HepG2 (cell line): Measurements from ENCODE around the gene MAN1C1. TPM values are rescaled to one million over a fixed set of nuclear protein-coding genes. Genes with fewer than 3 reads are reported as not detected.

Experiments
- CENPX ChIP-seq: sonication (generic); formaldehyde crosslinking; IDR thresholded peaks from 2 replicates; pipeline ENCODE4 v1.9.0; 2021; ENCODE audit warnings: mild to moderate bottlenecking, missing genetic modification reagents, moderate library complexity
- CHD2 ChIP-seq: IDR thresholded peaks from 2 replicates; pipeline ENCODE4 v1.6.1; 2011; ENCODE audit warnings: low read depth, low read length, improper control_type of control experiment
- DNMT1 ChIP-seq: sonication (generic); formaldehyde crosslinking; IDR thresholded peaks from 2 replicates; pipeline ENCODE4 v1.5.1; 2020; ENCODE audit warnings: mild to moderate bottlenecking, missing genetic modification reagents
- ETV5 ChIP-seq: IDR thresholded peaks from 2 replicates; pipeline ENCODE4 v1.6.1; 2018; ENCODE audit warnings: missing biosample characterization, missing genetic modification reagents, inconsistent platforms, borderline replicate concordance
- FOSL2 ChIP-seq: sonication (generic); formaldehyde crosslinking; IDR thresholded peaks from 2 replicates; pipeline ENCODE4 v1.4.0; 2020; ENCODE audit warnings: missing genetic modification reagents
- PRMT3 ChIP-seq: sonication (generic); formaldehyde crosslinking; IDR thresholded peaks from 2 replicates; pipeline ENCODE4 v1.8.1; 2022; ENCODE audit warnings: low read depth, mild to moderate bottlenecking, moderate library complexity, missing genetic modification reagents, borderline replicate concordance
- RBAK ChIP-seq: sonication (generic); formaldehyde crosslinking; IDR thresholded peaks from 2 replicates; pipeline ENCODE4 v1.5.1; 2020; ENCODE audit warnings: mild to moderate bottlenecking, missing genetic modification reagents
- RCOR2 ChIP-seq: IDR thresholded peaks from 2 replicates; pipeline ENCODE4 v1.6.1; 2016; ENCODE audit warnings: missing biosample characterization, missing genetic modification reagents
- TCF12 ChIP-seq, 2 experiments: fragments of 450-650 bp in 1 of 2; sonication (generic) in 1 of 2; formaldehyde crosslinking in 1 of 2; IDR thresholded peaks; 2 replicates each; pipeline versions ENCODE4 v1.6.1 to v1.8.0; 2017 to 2022; ENCODE audit warnings: antibody characterized with exemption in 1 of 2, mild to moderate bottlenecking in 1 of 2, missing genetic modification reagents in 1 of 2, moderate library complexity in 1 of 2
- ZFP1 ChIP-seq: IDR thresholded peaks from 2 replicates; pipeline ENCODE4 v1.6.1; 2016
- ZNF235 ChIP-seq: sonication (generic); formaldehyde crosslinking; IDR thresholded peaks from 2 replicates; pipeline ENCODE4 v1.8.1; 2023; ENCODE audit warnings: mild to moderate bottlenecking, missing genetic modification reagents, borderline replicate concordance
- ZNF841 ChIP-seq: sonication (generic); formaldehyde crosslinking; IDR thresholded peaks from 2 replicates; pipeline ENCODE4 v1.8.1; 2023; ENCODE audit warnings: missing genetic modification reagents, borderline replicate concordance
- ZSCAN30 ChIP-seq: sonication (generic); formaldehyde crosslinking; IDR thresholded peaks from 2 replicates; pipeline ENCODE4 v1.5.0; 2020; ENCODE audit warnings: mild to moderate bottlenecking, missing genetic modification reagents
- polyA plus RNA-seq, 8 experiments: library from polyadenylated mRNA; depleted of rRNA in 3 of 8; stranded (reverse) in 7 of 8; unstranded in 1 of 8; fragments of >200 nt; fragmentation: Illumina TruSeq in 4 of 8; extraction: Trizol in 4 of 8; gene quantifications; 2 replicates each; pipeline versions ENCODE4 v1.2.1 to v1.2.3, GENCODE V29; 2011 to 2016; ENCODE audit warnings: low read depth in 4 of 8, missing spikeins in 1 of 8, mixed read lengths in 1 of 8; ENCODE audit not compliant: insufficient read depth in 1 of 8
- total RNA-seq, 5 experiments: library from RNA; depleted of rRNA; stranded (reverse); fragments of >200 nt; fragmentation: Illumina TruSeq; extraction: Trizol; gene quantifications; 2 replicates each; pipeline ENCODE4 v1.2.3, GENCODE V29; 2016; ENCODE audit warnings: low read depth in 1 of 5
- TF ChIP-seq, protein P1 (sequence below): sonication (generic); formaldehyde crosslinking; IDR thresholded peaks from 2 replicates; pipeline ENCODE4 v1.9.0; 2022; ENCODE audit warnings: missing genetic modification reagents, mild to moderate bottlenecking, borderline replicate concordance
- TF ChIP-seq, protein P2 (sequence below): sonication (generic); formaldehyde crosslinking; IDR thresholded peaks from 2 replicates; pipeline ENCODE4 v1.5.0; 2020; ENCODE audit warnings: missing genetic modification reagents
- TF ChIP-seq, protein P3 (sequence below): fragments of 450-650 bp; IDR thresholded peaks from 2 replicates; pipeline ENCODE4 v1.6.1; 2017
- TF ChIP-seq, protein P4 (sequence below): sonication (generic); formaldehyde crosslinking; IDR thresholded peaks from 2 replicates; pipeline ENCODE4 v1.5.0; 2020; ENCODE audit warnings: mild to moderate bottlenecking, missing genetic modification reagents, borderline replicate concordance
- TF ChIP-seq, protein P5 (sequence below): sonication (generic); formaldehyde crosslinking; IDR thresholded peaks from 2 replicates; pipeline ENCODE4 v1.4.0; 2020; ENCODE audit warnings: missing genetic modification reagents

MAN1C1 gene
- total and polyA plus RNA-seq, 2 of the 13 experiments (the other 11 are each of a cell fraction or from before 2014, with no cell fraction given): 0.18 to 0.49 TPM

DNA sequence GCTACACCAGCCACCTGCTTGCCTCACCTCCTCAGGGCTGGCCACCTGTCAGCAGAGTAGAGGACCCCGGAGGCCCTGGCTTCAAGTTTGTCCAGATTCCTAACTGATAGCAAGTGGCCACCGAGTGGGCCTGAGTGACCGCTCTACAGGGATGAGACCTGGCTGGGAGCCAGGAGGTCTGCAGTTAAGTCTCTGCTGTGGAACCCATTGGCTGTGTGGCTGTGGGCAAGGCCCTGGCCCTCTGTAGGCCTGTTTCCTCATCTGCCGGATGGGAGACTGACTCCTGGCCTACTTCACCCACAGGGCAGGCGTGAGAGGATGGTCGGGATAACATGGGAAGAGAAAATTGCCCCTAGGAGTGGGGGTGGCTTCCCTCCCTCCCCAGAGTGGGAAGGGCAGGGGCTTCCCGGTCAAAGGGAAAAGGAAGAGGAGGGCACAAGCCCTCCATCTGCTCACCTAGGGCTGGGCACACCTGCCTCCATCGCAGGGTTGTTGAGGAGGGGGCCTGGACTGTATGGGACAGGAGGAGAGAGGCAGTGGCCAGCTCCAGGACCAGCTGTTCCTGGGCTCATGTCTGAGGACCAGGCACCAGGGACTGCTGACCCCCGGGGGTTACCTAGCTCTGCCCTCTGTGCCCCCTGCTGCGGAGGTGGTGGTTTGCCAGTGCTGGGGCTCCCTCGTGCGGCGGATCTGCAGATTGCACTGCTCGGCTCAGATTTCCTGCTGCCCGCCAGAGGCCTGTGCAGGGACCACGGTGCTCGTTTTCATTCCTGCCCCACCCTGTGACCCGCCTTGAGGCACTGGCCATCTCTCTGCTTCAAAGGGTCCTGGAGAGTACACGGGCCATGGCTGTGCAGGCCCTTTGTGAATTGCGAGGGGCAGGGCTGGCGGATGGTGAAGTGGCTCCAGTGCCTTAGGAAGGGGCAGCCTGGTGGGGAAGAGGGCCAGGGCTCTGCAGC, 194.0 kb downstream of the MAN1C1 start (continued):
- no peak for TF ChIP-seq CENPX (CRISPR knock-in tag)
- TF ChIP-seq ZFP1 (CRISPR knock-in tag): no peak
- no peak for TF ChIP-seq RCOR2 (CRISPR knock-in tag)
- TF ChIP-seq ZSCAN30: 0 out of 2 replicates have a peak, but pooled peaks have one; percentile 40
- no peak for TF ChIP-seq ZNF841 (CRISPR knock-in tag)
- no peak; the same call in 1 of the 2 replicates for TF ChIP-seq FOSL2
- no peak for TF ChIP-seq ZNF235
- TF ChIP-seq, protein P1, sequence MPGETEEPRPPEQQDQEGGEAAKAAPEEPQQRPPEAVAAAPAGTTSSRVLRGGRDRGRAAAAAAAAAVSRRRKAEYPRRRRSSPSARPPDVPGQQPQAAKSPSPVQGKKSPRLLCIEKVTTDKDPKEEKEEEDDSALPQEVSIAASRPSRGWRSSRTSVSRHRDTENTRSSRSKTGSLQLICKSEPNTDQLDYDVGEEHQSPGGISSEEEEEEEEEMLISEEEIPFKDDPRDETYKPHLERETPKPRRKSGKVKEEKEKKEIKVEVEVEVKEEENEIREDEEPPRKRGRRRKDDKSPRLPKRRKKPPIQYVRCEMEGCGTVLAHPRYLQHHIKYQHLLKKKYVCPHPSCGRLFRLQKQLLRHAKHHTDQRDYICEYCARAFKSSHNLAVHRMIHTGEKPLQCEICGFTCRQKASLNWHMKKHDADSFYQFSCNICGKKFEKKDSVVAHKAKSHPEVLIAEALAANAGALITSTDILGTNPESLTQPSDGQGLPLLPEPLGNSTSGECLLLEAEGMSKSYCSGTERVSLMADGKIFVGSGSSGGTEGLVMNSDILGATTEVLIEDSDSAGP (CRISPR knock-in tag): no peak
- TF ChIP-seq, protein P2, sequence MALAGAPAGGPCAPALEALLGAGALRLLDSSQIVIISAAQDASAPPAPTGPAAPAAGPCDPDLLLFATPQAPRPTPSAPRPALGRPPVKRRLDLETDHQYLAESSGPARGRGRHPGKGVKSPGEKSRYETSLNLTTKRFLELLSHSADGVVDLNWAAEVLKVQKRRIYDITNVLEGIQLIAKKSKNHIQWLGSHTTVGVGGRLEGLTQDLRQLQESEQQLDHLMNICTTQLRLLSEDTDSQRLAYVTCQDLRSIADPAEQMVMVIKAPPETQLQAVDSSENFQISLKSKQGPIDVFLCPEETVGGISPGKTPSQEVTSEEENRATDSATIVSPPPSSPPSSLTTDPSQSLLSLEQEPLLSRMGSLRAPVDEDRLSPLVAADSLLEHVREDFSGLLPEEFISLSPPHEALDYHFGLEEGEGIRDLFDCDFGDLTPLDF (CRISPR knock-in tag): no peak
- TF ChIP-seq PRMT3: no peak
- TF ChIP-seq RBAK: no peak
- TF ChIP-seq, protein P3, sequence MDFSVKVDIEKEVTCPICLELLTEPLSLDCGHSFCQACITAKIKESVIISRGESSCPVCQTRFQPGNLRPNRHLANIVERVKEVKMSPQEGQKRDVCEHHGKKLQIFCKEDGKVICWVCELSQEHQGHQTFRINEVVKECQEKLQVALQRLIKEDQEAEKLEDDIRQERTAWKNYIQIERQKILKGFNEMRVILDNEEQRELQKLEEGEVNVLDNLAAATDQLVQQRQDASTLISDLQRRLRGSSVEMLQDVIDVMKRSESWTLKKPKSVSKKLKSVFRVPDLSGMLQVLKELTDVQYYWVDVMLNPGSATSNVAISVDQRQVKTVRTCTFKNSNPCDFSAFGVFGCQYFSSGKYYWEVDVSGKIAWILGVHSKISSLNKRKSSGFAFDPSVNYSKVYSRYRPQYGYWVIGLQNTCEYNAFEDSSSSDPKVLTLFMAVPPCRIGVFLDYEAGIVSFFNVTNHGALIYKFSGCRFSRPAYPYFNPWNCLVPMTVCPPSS: no peak
- TF ChIP-seq TCF12 (IDR thresholded peaks at IDR 0.05): no peak
- no peak for TF ChIP-seq TCF12 (CRISPR knock-in tag; IDR thresholded peaks at IDR 0.05)
- TF ChIP-seq, protein P4, sequence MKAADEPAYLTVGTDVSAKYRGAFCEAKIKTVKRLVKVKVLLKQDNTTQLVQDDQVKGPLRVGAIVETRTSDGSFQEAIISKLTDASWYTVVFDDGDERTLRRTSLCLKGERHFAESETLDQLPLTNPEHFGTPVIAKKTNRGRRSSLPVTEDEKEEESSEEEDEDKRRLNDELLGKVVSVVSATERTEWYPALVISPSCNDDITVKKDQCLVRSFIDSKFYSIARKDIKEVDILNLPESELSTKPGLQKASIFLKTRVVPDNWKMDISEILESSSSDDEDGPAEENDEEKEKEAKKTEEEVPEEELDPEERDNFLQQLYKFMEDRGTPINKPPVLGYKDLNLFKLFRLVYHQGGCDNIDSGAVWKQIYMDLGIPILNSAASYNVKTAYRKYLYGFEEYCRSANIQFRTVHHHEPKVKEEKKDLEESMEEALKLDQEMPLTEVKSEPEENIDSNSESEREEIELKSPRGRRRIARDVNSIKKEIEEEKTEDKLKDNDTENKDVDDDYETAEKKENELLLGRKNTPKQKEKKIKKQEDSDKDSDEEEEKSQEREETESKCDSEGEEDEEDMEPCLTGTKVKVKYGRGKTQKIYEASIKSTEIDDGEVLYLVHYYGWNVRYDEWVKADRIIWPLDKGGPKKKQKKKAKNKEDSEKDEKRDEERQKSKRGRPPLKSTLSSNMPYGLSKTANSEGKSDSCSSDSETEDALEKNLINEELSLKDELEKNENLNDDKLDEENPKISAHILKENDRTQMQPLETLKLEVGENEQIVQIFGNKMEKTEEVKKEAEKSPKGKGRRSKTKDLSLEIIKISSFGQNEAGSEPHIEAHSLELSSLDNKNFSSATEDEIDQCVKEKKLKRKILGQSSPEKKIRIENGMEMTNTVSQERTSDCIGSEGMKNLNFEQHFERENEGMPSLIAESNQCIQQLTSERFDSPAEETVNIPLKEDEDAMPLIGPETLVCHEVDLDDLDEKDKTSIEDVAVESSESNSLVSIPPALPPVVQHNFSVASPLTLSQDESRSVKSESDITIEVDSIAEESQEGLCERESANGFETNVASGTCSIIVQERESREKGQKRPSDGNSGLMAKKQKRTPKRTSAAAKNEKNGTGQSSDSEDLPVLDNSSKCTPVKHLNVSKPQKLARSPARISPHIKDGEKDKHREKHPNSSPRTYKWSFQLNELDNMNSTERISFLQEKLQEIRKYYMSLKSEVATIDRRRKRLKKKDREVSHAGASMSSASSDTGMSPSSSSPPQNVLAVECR (CRISPR knock-in tag): peak; percentile 30; the same call in 1 of the 2 replicates
- TF ChIP-seq DNMT1: no peak
- TF ChIP-seq, protein P5, sequence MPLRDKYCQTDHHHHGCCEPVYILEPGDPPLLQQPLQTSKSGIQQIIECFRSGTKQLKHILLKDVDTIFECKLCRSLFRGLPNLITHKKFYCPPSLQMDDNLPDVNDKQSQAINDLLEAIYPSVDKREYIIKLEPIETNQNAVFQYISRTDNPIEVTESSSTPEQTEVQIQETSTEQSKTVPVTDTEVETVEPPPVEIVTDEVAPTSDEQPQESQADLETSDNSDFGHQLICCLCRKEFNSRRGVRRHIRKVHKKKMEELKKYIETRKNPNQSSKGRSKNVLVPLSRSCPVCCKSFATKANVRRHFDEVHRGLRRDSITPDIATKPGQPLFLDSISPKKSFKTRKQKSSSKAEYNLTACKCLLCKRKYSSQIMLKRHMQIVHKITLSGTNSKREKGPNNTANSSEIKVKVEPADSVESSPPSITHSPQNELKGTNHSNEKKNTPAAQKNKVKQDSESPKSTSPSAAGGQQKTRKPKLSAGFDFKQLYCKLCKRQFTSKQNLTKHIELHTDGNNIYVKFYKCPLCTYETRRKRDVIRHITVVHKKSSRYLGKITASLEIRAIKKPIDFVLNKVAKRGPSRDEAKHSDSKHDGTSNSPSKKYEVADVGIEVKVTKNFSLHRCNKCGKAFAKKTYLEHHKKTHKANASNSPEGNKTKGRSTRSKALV (CRISPR knock-in tag): no peak
- TF ChIP-seq ETV5 (CRISPR knock-in tag): peak; percentile 40; the same call in 1 of the 2 replicates
- no peak for TF ChIP-seq CHD2
